KBM-7 (cell line): ENCODE measurements around the gene ZC2HC1C.

Experiments used
- DNase-seq: peaks from one replicate; pipeline ENCODE4 v3.0.0-alpha.2; 2015
- in situ Hi-C: fragments of 300-500 bp; cut with MboI; formaldehyde crosslinking; loops from 2 replicates; pipeline ENCODE4 v1.14.3; 2020; ENCODE audit warnings: low sequenced_read_pairs, low pct_unique_long_range_greater_than_20kb, mixed read lengths

The ZC2HC1C gene

DNA sequence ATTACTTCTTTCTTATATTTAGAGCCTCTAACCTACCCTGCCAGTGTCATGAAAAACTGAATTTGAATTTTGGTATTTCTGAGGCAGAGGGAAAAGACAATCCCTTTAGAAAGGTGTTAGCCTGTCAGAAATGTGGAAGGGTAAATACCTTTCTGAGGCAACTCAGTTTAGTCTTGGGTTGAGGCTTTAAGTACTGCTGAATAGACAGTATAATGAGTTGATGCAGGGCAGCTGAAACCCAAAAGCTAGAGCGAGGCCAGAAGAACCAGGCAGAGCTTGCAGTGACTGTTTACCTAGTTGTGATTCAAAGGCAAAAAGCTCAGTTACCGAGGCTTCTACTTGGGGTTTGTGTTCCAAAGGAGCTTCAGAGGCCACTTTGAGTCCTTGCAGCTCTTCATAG, 18.7 kb downstream of the ZC2HC1C start:
- DNase-seq, result no peak
- in situ Hi-C loops, result loop anchor here (25.0 kb wide), 2 partner anchors 176 to 476 kb away; partner anchors contain the start of genes LTBP2 and RPS6KL1

GRCh38 chr14:75088566-75089373, 19.3 kb downstream of the ZC2HC1C start:
- in situ Hi-C loops, result loop anchor here (25.0 kb wide), 2 partner anchors 176 to 476 kb away; partner anchors contain the start of genes LTBP2 and RPS6KL1
- DNase-seq, result peak; percentile 80

GRCh38 chr14:75090353-75090752, 20.9 kb downstream of the ZC2HC1C start:
- in situ Hi-C loops, result loop anchor here (25.0 kb wide), 2 partner anchors 178 to 478 kb away; partner anchors contain the start of genes LTBP2 and RPS6KL1

GRCh38 chr14:75091251-75091650, 21.8 kb downstream of the ZC2HC1C start:
- in situ Hi-C loops, result loop anchor here (25.0 kb wide), 2 partner anchors 179 to 479 kb away; partner anchors contain the start of genes LTBP2 and RPS6KL1
- DNase-seq, result no peak

More at GRCh38 chr14:75090353-75090752, 20.9 kb downstream of the ZC2HC1C start:
- no peak for DNase-seq

- no peak for DNase-seq
- in situ Hi-C loops, result loop anchor here (25.0 kb wide), 2 partner anchors 180 to 480 kb away; partner anchors contain the start of genes LTBP2 and RPS6KL1
Observed at GRCh38 chr14:75092698-75093097, 23.3 kb downstream of the ZC2HC1C start.

DNA sequence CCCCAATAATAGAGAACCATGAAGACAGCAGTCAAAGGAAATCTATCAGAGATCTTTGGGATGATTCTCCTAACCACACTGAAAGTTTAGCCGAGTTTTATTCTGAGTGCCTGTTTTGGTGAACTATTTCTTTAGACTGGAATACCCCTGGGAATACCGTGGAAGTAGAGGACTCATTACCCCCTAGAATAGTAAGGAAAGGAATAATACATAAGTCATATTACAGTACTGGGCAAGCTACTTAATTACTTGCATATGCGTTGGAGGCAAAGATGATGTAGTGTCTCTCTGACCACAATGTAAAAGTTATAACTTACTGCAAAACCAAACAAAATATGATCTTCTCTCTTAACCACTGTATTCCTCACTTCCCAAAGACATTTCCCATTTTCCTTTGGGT, 25.5 kb downstream of the ZC2HC1C start:
- DNase-seq, result no peak
- in situ Hi-C loops, result loop anchor here (25.0 kb wide), 2 partner anchors 183 to 483 kb away; partner anchors contain the start of genes LTBP2 and RPS6KL1

DNA sequence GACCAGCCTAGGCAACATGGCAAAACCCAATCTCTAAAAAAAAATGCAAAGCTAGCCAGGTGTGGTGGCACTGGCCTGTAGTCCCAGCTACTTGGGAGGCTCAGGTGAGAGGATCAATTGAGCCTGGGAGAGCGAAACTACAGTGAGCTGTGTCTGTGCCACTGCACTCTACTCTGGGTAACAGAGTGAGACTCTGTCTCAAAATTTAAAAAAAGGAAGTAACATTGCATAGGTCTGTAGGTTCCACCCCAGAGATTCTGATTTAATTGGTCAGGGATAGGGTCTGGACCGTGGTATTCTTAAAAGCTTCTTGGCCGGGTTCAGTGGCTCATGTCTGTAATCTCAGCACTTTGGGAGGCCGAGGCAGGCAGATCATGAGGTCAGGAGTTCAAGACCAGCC, 26.2 kb downstream of the ZC2HC1C start:
- DNase-seq, result no peak
- in situ Hi-C loops, result loop anchor here (25.0 kb wide), 2 partner anchors 183 to 483 kb away; partner anchors contain the start of genes LTBP2 and RPS6KL1

DNA sequence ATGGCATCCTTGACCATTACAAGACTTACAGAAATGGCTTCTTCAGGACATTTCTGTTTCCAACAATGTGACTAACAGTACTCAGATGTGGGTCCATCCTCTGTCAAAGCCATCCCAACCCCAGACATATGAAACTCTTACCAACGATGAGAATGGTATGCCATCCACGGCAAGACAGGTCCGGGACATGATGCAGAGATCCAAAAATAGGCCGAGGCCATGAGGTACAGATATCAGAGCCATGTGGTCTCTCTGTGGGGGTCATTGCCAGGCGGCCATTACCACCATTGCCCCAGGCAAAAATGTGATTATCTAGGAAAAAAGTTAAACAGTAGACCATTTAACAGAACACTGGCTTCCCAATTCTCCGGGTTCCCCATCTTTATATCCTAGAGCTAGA, 27.5 kb downstream of the ZC2HC1C start:
- in situ Hi-C loops, result loop anchor here (25.0 kb wide), 2 partner anchors 185 to 485 kb away; partner anchors contain the start of genes LTBP2 and RPS6KL1
- DNase-seq, result no peak

DNA sequence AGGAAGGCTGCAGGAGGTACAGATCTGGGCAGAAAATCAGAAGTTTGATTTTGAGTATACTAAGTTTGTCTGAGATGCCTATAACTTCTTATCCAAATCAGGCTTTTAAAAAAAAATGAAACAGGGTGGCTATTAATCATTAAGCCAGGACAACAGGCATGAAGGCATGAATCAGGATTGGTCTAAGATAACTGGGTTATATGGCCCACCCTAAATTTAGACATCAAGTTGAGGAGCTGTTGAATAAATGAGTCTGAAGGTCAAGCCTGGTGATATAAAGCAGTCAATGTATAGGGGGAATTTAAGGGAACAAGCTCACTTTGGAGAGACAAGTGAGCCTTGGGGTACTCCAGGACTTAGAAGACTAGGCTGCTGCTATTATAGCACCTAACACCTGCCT, 28.8 kb downstream of the ZC2HC1C start:
- no peak for DNase-seq
- in situ Hi-C loops, result loop anchor here (25.0 kb wide), 2 partner anchors 186 to 486 kb away; partner anchors contain the start of genes LTBP2 and RPS6KL1

DNA sequence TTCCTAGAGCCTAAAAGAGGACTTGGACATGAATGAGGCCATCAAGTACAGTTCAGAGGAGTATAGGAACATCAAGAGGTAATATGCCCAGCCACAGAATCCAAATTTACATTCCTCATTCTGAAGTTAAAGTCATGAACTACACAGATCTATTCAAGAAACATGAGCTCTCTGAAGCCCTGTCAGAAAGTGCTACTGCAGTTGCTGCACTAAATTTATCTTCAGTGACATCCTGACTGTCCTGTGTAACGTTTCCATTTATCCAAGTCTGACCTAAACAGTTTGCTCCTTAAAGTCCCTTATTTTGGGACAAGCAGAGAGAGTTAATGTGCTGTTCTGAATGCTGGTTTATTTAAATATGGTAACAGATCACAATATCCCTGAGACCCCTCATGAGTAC, 29.2 kb downstream of the ZC2HC1C start:
- DNase-seq, result no peak
- in situ Hi-C loops, result loop anchor here (25.0 kb wide), 2 partner anchors 186 to 486 kb away; partner anchors contain the start of genes LTBP2 and RPS6KL1

DNA sequence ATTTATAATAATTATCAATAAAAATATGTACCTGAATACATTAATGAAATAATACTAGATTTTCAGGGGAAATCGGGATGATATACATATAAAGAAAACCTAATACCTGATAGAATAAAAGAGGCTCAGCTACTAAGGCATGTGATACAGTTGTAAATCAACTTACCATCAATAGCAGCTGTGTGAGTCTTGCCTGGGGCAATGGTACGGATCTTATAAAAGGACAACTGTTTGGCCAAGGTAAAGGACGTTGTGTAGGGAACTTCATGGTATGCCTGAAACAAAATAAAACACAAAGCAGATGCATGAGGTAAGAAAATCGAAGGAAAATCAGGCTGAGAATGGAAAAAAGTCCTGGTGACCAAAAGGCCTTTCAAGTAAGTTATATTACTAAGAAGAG, 32.0 kb downstream of the ZC2HC1C start:
- DNase-seq, result no peak
- in situ Hi-C loops, result no loop called here

DNA sequence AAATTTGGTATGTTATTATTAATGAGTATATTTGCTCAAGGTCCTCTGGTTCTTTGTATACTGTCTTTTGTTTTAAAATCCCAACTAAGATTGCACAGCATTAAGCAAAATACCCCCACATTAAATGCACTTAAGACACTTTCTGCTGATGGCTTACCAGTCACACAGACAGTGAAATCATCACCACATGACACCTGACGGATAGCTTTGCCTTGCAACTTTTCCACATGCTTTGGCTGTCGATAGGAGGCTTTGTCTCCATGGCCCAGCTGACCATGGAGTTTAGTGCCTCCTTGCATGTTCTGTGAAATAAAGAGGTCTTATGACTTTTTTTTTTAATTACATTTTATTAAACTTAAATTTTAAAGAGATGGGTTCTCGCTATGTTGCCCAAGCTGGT, 37.7 kb downstream of the ZC2HC1C start:
- DNase-seq, result no peak
- in situ Hi-C loops, result no loop called here

DNA sequence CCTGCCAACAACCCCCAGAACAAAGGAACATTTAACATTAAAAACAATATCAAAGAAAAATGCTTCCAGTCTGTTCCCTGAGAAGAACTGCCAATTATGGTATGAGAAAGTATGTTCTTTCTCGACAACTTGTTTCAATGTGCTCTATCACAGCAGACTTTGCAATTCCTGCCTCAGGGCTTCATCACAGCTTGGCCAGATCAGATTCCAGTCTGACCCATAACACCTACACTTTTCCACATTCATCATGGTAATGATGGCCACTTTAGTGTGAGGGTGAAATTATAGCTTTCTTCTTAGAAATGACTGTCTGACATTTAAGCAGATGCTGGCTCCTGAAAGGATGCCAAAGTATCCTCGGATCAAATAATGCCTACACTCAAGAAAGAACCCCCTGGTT, 40.4 kb downstream of the ZC2HC1C start:
- in situ Hi-C loops, result no loop called here
- no peak for DNase-seq

- in situ Hi-C loops, result no loop called here
- no peak for DNase-seq
Observed at GRCh38 chr14:75113932-75114539, 44.6 kb downstream of the ZC2HC1C start.

- no peak for DNase-seq
- in situ Hi-C loops, result no loop called here
Observed at GRCh38 chr14:75119056-75119455, 49.6 kb downstream of the ZC2HC1C start.

- DNase-seq, result no peak
- in situ Hi-C loops, result no loop called here
Observed at GRCh38 chr14:75120541-75121291, 51.3 kb downstream of the ZC2HC1C start.

GRCh38 chr14:75121552-75121951, 52.1 kb downstream of the ZC2HC1C start:
- in situ Hi-C loops, result no loop called here
- DNase-seq, result no peak

- in situ Hi-C loops, result no loop called here
- DNase-seq, result peak; percentile 64
Observed at GRCh38 chr14:75123991-75124390, 54.5 kb downstream of the ZC2HC1C start.

- no peak for DNase-seq
- in situ Hi-C loops, result loop anchor here (25.0 kb wide), 1 partner anchor 362 kb away; no protein-coding TSS in a partner anchor
Observed at GRCh38 chr14:75125617-75126016, 56.2 kb downstream of the ZC2HC1C start.
